LHCN-M2 (cell line): ENCODE measurements around the gene GRM7. TPM values are rescaled to one million over a fixed set of nuclear protein-coding genes. Genes with fewer than 3 reads are reported as not detected.

ENCODE experiments used
- DNase-seq: peaks from one replicate; pipeline ENCODE4 v3.0.0-alpha.2; 2012; ENCODE audit warnings: low read depth
- total RNA-seq: library from RNA; depleted of rRNA; stranded (reverse); fragments of >200 nt; gene quantifications from 2 replicates; pipeline ENCODE4 v1.2.3, GENCODE V29; 2014

The GRM7 gene
- total RNA-seq, 1 experiment from 2014 or later = not detected

DNA sequence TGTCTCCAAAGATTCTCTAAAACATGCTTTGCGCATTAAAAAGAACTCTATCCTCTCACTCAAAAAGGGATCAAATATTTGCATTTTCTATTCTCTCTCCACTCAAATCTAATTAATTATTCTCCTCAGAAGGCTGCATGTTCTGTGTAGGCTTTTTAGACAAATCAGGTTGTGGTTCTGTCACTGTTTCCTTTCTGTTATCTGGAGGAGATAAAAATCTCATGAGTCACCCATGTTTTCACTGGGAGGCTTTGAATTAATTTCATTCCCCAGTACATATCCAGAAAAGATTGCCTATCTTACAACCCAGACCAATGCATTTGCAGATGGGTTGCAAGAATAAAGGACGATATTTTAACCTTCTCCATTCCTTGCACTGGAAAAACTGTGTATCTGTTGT lies 446.5 kb downstream of the GRM7 start:
- DNase-seq = no peak

DNA sequence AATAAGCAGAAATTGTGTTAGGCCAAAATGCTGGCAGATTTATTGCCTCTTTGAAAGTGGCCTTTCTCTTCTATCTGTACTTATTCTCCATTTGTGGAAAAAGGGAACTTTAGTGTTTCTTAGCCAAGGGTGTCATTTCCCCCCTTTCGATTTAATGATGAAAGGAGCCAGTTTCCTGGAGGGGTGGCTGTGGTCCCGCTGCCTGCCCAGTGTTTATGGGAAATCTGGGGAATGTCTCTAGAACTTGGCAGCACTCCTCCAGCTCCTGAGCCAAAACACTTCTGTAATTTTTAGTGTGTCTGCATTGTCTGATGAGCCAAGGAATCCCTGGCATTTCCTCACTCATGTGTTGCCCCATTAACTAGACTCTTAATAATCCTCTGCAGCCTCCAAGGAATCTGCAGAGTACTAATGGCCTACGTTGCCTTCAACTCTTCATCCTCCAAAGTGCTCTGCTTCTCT lies 448.8 kb downstream of the GRM7 start:
- no peak for DNase-seq

- DNase-seq = no peak
Measured at GRCh38 chr3:7315037-7315436, 454.1 kb downstream of the GRM7 start.

GRCh38 chr3:7322957-7323669 lies 462.2 kb downstream of the GRM7 start:
- no peak for DNase-seq

DNA sequence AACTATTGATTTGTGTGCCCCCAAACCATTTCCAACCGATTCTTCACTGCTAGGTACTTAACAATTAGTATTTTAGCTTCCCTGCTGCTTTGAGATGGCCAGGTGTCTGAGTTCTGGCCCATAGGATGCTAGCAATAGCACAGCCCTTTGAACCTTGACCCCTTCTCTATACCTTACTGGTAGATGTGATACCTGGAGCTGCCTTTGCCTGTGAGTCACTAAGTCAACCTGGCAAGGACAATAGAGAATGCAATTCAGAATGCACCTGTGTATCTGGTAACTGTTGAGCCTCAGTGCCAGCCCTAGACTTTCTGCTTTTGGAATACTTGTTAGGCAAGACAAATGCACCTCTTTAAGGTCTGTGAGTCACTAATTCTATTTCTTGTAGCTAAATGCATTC lies 467.4 kb downstream of the GRM7 start:
- no peak for DNase-seq

- no peak for DNase-seq
Measured at GRCh38 chr3:7332696-7333095, 471.8 kb downstream of the GRM7 start.

- no peak for DNase-seq
Measured at GRCh38 chr3:7333125-7333524, 472.2 kb downstream of the GRM7 start.

DNA sequence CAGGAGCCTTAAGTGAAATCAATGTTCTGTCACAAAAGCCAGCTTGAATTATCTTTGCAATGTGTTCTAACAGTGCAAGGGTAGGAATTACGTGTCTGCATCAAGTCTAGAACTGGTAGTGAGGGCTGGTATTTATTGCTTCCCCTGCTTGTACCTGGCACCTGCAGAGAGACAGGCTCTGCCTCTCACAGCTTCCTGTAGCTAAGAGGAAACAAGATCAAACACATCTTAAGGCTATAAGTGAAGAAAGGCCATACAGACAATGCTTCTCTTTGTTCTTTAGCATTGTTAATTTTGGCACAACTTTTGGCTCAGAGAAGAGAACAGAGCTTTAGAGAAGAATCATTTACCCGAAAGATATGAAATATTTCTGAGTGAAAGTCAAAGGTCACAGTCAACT lies 479.9 kb downstream of the GRM7 start:
- no peak for DNase-seq

DNA sequence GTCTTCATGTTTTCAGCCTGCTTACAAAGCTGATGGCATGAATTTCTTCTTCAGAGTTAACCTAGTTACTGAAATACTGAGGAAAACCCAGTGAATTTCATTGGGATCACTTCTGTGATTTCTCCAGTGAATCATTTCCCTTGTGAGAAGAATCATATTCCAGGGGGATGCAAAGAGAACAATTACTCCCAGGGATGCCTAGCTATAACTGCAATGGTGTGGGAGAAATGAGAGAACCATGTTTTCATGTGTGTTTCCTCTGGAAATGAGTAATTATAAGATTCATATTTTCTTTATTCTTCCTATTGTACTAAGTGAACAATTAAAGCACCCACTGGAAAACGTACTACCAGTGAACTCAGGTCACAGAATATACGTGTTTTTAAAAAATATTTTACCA lies 485.4 kb downstream of the GRM7 start:
- no peak for DNase-seq

GRCh38 chr3:7357101-7357500 lies 496.2 kb downstream of the GRM7 start:
- no peak for DNase-seq

DNA sequence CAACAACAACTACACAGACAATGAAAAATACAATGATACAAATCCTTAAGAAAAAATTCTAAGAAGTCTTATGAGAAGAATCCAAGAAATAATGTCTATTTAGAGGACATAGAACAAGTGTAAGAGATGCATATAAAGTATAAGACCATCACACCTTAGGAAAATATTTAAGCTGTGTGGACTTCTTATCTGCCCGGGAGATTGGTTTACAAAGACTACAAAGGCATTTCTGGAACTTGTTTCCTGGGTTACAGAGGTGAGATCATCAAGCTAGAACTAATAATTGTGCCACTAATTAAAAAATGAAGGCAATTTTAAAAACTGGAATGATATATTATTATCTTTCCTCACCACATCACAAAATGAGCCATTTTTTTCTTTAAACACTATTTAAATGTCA lies 507.1 kb downstream of the GRM7 start:
- no peak for DNase-seq

DNA sequence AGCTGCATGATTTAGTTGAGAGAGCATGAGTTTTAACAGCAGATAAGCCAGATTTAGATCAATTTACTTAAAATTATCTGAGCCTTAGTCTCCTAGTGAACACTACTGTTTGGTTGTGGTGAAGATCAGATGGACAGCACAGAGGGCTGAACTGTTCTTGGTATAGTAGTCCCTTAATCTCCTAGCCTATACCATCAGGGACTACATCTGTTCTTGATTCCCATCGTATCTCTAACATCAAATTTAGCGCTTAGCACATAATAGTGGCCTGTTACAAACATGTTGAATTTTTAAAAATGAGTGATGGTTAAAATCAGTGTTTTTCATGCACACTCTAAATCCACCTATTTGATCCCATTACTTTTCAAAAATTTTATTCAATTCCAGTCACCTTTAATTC lies 507.7 kb downstream of the GRM7 start:
- DNase-seq = no peak

DNA sequence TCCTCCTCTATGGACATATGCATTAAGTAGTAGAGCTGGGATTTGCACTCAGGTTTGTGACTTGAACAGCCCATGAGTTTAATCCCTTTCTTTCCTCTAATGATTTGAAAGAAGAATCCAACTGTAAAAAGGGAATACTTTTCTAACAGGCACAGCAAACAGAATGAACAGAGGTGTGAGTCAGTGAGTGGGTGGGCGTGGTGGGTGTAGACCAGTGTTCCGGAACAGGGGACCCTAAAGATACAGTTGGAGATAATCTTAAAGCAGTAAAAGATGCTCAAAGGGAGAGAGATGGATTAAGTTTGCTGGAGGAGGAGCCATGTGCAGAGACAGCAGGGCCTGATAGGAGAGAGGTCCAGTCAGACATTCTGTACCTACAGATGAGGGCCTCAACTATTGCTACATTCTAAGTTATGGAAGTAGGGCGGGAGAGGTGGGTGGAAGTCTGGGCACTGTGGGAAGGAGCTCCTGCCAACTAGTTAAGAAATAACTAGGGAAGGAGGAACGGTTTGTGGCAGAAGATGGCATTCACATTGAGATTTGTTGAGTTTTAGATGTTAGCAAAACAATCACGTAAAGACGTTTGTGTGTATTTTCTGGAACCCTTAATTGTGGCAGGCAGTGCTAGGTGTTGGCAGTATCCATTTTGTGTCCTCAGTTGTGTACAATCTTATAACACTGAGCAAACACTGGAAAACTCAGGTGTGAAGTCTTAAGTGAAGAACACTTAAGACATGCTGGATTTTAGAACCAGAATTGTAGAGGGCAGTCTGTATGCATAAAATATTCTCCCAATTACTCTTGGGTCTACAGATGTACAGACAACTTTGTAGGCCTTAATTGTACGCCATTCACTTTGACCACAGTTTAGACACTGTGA lies 511.0 kb downstream of the GRM7 start:
- DNase-seq = no peak

GRCh38 chr3:7377103-7377502 lies 516.2 kb downstream of the GRM7 start:
- DNase-seq = no peak

GRCh38 chr3:7381741-7382140 lies 520.8 kb downstream of the GRM7 start:
- no peak for DNase-seq

GRCh38 chr3:7382293-7383010 lies 521.5 kb downstream of the GRM7 start:
- DNase-seq = no peak

GRCh38 chr3:7385635-7386034 lies 524.7 kb downstream of the GRM7 start:
- DNase-seq = no peak

DNA sequence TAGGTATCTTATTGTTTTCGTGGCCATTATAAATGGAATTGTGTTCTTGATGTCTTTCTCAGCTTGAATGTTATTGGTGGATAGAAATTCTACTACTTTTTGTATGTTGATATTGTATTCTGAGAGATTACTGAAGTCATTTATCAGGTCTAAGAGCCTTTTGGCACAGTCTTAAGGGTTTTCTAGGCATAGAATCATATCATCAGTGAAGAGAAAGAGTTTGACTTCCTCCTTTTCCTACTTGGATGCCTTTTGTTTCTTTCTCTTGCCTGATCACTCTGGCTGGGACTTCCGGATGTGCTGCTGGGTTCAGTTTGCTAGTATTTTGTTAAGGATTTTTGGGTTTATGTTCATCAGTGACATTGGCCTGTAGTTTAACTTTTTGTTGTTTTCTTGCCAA lies 527.1 kb downstream of the GRM7 start:
- DNase-seq = no peak

GRCh38 chr3:7392206-7392605 lies 531.3 kb downstream of the GRM7 start:
- DNase-seq = no peak

DNA sequence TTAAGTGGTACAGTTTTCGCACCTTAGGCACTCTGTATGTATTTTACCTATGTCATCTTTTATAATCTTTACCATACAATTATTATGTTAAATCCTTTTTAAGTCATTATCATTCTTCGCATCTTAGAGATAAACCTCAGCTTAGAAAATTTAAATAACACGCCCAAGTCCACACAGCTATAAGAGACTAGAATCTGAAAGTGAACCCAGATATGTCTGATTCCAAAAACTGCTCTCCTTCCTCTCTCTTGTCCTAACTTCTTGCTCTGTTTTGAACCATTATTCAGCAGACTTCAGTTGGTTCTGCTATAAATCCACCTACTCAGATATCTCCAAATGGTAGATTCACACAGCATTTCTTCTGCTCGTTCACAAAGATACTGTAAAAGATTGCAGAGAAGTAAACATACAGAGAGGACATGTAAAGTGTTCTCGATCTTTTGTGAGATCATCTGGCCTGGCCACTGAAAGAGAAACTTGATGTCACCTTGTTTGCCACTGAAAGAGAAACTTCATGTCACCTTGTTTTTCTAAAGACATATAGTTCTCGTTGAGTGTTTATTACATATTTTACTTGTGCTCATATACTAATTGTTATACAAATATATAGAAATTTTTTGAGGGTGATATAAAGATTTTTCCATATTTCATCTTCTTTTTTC lies 533.2 kb downstream of the GRM7 start:
- no peak for DNase-seq

DNA sequence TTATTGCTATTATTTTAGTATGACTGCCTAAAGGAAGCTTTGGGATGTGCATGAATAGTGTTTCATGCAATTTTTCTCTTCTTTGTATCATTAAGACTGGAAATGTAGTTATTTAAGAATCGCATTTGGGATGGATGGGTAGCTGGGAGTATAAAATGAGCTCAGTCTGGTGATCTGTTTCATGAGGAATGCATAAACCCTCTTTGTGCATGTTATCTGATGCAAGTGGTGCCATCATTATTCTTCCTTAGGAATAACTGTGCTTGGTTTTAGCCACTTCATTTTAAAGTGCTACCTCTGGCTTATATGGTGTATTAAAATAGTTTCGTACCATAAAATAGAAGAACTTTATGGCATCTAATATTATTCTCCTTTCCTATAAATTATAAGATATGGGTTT lies 535.6 kb downstream of the GRM7 start:
- DNase-seq = no peak

DNA sequence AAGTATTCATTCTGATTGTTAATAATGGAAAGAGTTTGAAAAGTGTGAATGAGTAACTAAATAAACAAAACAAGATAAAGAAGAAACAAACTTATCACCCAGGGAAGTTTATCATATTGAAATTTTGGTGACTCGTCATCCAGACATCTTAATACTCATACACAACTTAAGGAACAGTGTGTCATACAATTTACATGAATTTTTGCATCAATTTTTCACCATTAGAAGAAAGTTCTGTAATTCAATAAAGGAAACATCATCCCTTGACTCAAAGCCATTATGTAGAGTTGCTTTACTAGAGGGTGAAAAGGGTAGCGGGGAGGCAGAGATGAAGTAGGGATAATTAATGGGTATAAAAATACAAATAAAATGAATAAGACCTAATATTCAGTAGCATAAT lies 536.2 kb downstream of the GRM7 start:
- no peak for DNase-seq
